HepG2 (cell line): ENCODE measurements around the gene PLEKHO1.

ENCODE experiments used
- CHD2 ChIP-seq: IDR thresholded peaks from 2 replicates; pipeline ENCODE4 v1.6.1; 2011; ENCODE audit warnings: low read depth, low read length, improper control_type of control experiment
- CTCF ChIP-seq: sonication (generic); formaldehyde crosslinking; IDR thresholded peaks from 2 replicates; pipeline ENCODE4 v1.5.0; 2020; ENCODE audit warnings: mild to moderate bottlenecking, missing genetic modification reagents, moderate library complexity

GRCh38 chr1:150134537-150134936 lies 15.2 kb upstream of the PLEKHO1 start:
- no peak for TF ChIP-seq CTCF (CRISPR knock-in tag)
- TF ChIP-seq CHD2 = no peak
